SIG-M5 (cell line): ENCODE measurements around the gene CRTC1.

ENCODE experiments used
- DNase-seq: peaks from one replicate; lab custom pipeline; 2025; lab: John Stamatoyannopoulos, UW

CRTC1 gene

DNA sequence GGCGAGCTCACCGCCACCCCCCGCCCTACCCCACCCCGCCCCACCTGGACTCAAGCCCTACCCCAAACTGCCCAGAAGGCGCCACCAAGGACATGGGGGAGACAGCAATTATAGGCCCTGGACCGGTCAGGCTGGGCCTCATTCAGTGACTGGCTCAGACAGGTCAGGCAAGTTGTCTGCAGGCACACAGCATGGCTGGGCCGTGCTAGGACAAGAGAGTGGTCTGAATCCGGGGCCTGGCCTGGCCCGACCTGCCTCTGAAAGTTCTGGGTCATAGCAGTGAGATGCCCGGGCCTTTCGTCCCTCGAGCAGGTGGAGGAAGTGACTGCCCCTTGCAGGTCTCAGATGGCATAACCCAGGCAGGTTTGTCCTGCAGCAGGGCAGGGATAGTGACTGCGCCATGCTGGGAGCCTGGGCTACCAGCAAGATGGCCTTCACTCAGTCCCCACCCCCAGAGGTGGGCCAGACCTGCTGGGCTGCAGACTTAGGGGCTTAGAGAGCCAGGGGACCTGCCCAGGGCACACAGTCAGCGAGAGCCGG lies 86.6 kb downstream of the CRTC1 start:
- DNase-seq = no peak

DNA sequence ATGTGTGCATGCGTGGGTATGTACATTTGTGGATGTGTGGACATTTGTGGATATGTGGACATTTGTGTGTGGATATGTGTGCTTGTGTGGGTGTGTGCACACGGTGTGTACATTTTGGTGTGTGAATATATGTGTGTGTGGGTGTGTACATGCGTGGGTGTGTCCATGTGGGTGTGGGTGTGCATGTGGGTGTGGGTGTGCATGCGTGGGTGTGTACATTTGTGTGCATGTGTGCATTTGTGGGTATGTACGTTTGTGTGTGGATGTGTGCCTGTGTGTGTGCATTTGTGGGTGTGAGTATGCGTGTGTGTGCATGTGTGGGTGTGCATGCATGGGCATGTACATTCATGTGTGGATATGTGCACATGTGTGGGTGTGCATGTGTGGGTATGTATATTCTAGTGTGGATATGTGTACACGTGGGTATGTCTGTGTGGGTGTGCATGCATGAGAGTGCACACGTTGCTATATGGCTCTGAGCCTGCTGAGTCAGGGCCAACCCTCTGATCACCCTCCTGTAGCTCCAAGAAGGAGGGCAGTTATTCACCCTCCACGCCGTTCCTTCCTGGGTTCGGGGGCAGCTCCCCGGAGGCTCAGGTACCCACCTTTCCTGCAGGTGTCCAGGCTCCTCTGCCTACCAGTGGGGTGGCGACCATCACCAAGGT lies 87.3 kb downstream of the CRTC1 start:
- DNase-seq = no peak

DNA sequence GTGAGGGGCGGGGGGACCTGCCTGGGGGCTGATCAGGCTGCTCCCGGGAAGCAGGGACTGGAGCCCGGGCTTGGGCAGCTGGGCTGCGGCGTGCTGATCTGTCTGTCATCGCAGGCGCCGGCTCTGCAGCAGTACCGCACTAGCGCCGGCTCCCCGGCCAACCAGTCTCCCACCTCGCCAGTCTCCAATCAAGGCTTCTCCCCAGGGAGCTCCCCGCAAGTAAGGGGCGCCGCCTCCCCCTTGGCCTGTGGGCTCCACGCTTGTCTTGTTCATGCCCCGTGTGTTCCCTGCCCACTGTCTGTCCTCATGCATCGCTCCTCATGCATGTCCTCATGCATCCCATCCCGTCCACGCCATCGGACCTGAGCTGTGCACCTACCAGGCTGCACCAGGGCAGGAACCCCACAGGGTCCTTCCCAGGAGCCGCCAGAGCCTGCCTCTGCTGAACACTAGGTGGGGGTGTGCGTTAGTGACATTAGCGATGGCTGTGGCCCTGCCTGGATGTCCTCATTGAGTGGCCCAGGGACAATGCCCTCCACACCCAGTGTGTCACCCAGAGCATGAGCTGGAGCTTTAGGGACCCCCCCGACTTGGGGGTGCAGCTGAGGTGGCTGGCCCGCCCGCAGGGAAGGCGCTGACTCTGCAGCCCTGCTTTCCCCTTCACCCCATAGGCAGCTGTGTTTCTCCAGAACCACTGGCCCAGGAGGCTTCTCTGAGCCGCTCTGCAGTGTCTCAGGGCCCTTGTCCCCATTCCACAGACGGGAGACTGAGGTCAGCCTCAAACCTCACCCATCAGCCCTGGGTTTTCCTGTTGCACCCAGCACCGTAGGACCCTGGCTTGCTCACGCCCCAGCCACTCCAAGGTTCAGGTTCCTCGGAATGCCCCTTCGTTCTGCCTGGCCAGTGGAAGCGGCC lies 88.1 kb downstream of the CRTC1 start:
- DNase-seq = no peak

DNA sequence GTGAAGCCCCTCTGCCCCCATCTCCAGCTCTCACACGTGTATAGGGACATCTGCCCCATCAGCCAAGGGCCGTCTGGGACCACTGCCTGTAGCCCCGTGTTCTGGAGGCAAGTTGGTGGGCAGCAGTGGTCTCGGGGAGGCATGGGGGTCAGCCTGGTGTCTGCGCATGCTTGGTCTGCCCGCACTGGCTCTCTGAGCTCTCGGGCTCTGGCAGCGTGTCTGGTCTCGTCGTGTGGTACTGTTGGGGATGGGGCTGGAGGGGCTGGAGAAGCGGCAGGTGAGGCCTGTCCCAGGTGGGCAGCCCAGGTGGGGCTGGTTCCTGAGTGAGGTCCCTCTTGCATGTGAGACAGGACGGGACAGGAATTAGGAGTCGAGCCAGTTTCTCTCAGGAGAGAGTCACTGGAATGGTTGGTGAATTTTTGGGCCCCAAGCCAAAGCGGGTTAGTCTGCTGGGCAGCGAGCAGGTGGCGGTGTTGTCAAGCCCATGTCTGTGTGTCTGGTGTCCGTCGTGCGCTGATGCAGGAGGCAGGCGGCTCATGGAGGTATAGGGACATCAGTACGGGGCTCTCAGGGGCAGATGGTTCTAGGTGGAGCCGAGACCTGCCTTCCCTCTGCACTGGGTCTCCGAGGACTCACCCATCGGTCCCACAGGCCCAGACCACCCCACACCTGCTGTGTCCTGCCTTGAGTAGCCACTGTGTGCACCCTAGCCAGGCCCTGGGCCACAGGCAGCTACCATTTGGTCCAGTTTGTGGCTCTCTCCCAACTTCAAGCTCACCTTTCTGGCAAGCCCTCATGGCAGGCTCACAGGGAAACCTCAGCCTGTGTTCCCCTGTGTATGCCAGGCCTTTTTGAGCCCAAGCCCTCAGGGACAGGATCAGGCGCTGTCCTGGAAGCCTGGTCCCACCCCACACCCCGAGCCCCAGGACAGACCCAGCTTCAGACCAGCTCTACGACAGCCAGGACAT lies 89.4 kb downstream of the CRTC1 start:
- DNase-seq = no peak

DNA sequence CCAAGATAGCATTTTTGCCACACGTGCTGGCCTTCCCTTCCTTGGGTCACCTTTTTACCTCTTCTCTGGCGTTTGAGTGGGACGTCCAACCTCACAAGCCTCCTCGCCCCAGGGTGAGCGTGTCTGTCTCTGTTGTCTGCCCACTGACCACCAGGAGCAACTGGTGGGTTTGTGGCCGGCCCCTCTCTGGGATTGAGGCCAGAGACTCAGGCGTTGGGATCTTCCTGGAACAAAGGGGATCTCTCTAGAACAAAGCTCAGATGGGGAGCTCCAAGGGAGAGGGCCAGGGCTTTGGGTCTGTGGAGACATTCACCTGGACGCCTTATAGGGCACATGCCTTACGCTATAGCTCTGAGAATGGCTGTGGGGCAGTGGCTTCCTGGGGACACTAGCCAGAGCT lies 90.2 kb downstream of the CRTC1 start:
- DNase-seq = no peak

DNA sequence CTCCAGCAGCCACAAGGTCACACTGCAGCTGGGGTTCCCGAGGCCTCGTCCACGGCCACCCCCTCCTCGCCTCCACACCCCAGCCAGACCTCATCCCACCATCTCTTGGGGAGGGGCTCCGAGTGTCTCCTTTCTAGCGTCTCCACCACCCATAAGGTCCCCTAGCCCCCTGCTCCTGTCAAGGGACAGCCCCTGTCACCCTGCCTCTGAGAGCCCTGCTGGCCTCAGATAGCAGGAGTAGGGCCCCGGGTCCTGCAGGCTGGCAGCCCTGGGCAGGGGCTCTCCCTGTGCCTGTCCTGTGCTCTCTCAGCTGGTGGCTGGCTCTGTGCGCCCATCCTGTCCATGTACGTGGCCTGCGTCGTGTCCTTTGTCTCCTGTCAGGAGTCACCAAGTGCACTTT lies 90.6 kb downstream of the CRTC1 start:
- no peak for DNase-seq

DNA sequence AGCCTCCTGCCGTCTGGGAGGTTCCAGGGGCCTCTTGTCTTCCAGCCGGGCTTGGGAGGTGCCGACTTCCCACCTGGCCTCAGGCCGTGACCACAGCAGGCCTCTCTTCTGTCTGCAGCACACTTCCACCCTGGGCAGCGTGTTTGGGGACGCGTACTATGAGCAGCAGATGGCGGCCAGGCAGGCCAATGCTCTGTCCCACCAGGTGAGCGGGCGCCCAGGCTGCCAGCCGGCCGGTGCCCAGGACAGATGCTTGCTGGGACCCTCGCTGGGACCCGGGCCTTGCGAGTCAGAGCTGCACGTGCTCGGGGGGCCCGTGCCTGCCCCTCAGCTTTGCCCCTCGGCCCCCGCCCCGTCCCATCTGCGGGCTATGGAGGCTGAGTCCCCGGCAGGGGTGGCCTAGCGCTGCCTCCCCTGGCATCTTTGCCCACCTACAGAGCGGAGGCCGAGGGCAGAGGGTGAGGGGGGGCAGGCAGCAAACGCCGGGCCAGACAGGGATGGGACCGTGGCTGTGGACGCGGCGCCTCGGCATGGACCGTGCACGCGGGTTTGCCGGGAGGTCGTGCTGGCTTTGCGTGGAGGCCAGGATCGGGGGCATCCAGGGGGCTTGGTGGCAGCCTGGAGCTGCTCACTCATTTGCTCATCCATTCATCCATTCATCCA lies 91.4 kb downstream of the CRTC1 start:
- no peak for DNase-seq

DNA sequence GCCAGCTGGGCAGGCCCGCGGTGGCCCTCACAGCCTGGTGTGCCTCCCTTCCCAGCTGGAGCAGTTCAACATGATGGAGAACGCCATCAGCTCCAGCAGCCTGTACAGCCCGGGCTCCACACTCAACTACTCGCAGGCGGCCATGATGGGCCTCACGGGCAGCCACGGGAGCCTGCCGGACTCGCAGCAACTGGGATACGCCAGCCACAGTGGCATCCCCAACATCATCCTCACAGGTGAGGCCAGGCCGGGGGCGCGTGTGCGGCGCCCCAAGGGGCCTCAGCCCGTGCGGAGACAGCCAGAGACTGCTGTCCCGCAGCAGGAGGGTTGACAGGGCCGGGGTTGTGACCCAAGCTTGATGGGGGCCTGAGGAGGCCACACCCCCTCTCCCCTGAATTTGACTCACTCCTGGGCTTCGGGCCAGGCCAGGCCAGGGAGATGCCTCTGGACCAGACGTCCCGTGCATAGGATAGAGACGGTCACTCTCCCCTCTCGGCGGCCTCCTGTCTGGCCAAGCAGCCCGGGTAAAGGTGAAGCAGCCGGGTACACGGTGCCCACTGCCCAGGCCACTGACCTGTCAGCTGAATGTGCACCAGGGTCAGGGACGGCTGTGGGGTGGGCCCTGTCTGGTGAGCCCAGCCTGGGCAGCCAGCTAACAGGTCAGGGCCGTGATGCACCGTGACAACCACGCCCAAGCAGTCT lies 92.3 kb downstream of the CRTC1 start:
- DNase-seq = no peak

DNA sequence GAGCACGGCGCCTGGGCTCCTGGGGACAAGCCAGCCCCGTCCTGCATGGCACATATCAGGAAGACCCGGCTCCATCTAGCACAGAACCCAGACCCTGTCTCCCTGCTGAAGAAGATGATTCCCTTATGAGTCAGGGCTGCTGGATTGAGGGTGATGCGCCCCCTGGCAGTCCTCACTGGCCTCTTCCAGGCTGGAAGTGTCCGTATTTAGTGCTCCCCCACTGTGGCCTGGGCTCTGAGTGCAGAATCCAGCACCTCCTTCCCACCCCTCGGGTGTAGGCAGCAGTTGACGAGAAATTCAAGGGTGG lies 92.8 kb downstream of the CRTC1 start:
- DNase-seq = no peak

DNA sequence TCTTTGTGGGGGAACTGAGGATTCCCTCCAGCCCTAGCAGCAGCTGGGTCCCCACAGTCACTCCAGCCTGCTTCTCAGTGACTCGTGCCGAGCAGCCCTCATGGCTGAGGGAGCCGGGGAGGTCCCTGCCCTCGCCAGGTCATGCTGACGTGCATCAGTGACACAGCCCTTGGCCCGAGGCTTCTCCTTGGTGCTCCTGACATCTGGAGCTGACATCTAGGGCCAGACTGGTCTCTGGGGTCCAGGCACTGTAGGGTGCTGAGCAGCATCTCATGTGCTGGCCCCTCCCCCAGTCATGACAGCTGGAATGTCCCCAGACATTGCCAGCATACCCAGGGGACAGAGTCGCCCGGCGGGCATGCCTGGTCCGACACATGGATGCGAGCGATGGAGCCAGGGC lies 93.3 kb downstream of the CRTC1 start:
- no peak for DNase-seq

DNA sequence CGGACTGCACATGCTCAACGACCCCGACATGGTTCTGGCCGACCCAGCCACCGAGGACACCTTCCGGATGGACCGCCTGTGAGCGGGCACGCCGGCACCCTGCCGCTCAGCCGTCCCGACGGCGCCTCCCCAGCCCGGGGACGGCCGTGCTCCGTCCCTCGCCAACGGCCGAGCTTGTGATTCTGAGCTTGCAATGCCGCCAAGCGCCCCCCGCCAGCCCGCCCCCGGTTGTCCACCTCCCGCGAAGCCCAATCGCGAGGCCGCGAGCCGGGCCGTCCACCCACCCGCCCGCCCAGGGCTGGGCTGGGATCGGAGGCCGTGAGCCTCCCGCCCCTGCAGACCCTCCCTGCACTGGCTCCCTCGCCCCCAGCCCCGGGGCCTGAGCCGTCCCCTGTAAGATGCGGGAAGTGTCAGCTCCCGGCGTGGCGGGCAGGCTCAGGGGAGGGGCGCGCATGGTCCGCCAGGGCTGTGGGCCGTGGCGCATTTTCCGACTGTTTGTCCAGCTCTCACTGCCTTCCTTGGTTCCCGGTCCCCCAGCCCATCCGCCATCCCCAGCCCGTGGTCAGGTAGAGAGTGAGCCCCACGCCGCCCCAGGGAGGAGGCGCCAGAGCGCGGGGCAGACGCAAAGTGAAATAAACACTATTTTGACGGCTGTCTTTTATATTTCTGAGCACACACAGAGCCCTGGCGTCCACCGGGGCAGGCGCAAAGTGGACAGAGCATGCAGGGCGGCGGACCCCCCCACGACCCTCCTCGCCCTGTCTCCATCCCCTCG lies 94.0 kb downstream of the CRTC1 start:
- DNase-seq = no peak

DNA sequence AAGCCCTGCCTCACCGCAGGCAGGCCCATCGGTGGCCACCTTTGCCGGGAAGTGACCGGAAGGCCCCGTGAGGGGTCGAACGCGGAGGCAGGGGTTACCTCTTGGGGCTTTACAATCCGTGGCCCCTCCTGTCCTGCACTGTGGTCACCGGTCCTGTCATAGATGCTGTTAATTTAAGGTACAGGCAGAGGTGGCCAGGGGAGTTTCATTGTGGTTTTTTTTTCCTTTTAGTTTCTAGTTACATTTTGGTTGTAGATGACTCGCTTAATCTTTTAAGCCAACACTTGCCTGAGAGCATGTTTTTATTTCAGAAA lies 94.6 kb downstream of the CRTC1 start:
- no peak for DNase-seq

DNA sequence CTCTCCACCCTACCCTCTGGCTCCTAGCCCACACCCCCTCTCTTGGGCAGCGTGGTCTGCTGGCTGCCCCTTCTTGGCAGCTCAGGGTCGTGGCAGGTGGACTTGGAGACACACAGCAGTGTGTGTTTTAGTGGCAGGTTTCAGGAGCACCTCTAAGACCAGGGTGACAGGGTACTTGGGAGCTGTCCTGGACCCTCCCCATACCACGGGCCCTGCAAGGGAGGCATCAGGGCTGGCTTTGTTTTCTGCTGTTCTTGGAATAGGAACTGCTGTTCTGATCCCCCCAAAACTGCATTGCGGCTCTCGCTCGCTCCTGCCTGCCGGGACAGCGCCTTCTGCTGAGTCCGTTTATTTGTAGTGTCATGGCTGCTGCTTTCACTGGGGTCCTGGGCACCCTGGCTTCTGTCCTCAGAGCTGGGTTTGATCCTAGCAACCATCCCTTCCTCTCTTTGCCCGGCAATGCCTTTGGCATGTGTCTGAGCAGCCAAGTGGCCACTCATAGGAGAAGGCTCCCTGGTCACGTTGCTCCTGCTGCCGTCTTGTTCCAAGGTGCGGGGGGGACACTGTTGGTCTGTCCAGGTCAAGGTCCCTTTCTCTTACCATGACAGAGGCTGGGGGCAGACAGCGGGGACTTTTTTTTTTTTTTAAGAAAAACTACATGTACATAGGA lies 95.5 kb downstream of the CRTC1 start:
- DNase-seq = no peak

DNA sequence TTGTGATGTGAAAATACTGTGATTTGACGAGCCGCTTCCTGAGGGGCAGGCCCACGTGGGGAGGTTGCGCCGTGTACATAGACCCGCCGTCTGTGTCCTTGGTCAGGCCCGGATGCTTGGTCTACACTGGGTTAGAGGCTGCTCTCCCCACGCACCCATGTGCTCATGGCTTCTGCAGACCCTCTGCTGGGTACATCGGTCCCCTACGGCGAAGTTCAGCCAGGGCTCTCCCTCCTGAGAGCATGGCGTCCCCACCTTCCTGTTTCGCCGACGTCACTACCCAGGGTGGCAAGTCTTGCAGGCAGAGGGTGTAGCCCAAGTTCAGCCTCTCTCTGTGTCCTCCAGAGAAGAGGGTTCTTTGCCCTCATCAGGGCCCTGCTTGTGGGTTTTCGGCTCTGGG lies 96.6 kb downstream of the CRTC1 start:
- no peak for DNase-seq

DNA sequence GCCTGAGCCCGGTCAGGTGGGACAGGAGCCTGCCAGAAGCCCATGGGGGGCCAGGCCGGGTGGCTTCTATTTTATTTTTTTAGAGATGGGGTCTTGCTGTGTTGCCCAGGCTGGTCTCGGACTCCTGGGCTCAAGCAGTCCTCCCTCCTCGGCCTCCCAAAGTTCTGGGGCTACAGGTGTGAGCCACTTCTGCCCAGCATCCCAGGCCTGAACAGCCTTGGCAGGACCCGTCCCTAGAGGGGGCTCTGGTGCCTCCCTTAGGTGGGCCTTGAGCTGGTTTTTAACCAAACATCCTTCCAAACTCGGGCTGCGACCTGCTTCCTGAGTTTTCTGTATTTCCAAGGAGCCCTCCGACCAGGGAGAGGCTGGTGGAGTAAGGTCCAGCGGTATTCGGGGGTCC lies 97.2 kb downstream of the CRTC1 start:
- no peak for DNase-seq

DNA sequence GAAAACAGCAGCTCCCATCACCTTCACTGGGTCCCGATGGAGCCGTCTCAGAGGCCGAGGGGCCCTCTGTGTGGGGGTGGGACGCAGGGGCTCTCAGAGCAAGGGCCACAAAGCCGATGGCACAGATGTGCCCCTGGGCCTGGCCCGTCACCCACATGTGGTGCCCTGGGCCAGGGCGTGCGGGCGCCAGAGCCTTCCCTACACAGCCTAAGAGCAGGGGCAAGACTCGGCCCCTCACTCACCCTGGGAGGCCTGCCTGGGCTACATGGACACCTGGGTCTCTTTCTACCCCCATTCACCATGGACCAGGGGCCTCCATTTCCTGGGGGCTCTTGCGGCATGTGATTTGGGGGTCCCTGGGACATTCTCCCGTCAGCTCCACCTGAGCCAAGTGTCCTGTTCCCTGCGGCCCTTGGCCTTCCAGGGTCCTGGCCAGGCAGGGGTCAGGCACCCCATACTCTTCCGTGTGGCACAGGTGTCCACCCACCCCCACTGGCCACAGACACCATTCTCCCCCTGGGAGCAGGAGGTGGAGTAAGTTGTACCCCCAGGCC lies 97.6 kb downstream of the CRTC1 start:
- DNase-seq = no peak

DNA sequence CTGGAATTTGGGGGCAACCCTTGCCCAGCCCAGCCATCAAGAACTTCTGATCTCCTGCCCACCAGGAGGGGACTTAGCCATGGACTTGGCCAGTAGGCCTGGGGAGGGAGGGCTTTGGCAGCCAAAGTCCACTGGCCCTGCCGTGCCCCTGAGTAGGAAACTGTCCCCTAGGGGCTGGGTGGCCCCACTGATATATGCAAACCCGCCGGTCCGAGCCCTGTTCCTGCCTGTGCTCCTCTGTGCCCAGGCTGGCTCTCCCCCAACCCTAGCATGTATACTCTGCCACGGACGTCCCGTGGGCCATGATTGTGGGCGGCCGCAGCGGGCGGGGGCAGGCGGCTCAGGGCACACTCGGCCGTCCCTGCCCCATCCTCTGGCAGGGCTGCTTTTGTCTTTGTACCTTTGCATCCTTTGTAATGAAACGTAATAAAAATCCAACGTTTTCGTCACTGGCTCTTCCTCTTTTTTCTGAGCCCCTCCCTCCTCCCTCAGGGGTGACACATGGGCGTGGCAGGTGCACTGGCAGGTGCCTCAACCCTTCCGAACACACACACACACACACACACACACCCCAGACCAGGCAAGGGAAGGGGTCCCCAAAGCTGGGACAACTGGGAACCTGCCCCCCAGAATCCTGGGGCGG lies 98.5 kb downstream of the CRTC1 start:
- DNase-seq = no peak

DNA sequence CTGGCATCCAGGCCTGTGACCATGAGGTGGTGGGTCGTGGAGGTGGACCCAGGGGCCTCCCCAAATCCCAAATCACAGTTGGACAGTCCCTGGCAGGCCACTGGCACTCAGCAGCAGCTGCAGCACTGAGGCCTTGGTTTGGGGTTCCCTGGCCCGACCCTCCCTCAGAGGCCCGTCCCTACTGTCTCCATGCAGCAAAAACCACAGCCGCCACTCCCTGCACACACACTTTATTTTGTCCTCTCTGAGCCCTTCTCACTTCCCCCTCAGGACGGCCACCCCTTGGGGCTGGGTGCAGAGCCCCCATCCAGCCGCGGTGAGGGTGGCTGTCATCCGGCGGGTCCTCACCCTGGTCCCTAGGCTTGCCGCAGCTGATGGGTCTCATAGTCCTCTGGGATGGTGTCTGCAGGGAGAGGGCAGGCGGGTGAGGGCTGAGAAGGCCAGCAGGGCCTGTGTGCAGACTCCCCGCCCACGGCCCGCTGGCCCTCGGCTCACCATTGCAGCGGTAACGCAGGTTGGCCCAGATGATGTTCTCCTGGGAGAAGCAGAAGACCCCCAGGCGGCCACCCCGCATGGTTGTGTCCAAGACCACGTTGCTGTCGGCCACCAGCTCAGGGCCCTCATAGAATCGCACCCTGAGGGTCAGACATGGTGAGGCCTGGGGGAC lies 99.2 kb downstream of the CRTC1 start:
- no peak for DNase-seq
